ENCODE data around the gene GTF2H2C.
A peak's percentile ranks its signal among the peaks of the same experiment; 100 is the strongest.
"Not testable (repeated sequence)": the region's sequence is repeated elsewhere in the genome, so short reads cannot be mapped to it uniquely, and the experiment has no call there.

GTF2H2C gene

DNA sequence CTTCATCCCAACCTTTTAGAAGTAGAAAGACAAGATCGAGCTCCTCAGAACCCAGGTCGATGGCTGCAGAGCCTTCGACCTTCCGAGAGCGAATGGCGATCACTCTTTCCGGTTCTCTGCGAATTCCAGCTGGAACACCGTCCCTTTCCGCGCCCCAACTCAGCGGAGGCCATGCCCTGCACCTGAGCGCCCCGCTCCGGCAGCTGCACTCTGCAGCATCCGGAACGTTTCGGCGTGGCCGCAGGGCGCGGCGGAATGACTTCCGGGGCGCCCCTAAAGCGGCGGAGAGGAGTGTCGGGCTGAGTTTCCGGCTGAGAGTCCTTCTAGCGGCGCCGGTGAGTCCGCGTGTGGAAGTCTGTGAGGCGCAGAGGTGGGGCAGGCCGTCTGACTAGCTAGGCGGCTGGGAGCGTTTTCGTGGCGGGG is at the start of gene GTF2H2C:
Gene GTF2H2C (plus strand): TSS at position 284 of the 423 bp plus-strand sequence. CDS start 4,942 bp downstream, outside the sequence.
- H4K20me1 ChIP-seq (ENCODE audit: insufficient read depth); H3K79me2 ChIP-seq (ENCODE audit: insufficient read depth, low read depth); H3K4me1 ChIP-seq (ENCODE audit: low read depth, poor library complexity, severe bottlenecking); H3K4me3 ChIP-seq (IDR thresholded peaks at IDR 0.05; ENCODE audit: insufficient read depth, low read depth, low read length); H3K27ac ChIP-seq; H3K36me3 ChIP-seq (ENCODE audit: insufficient read depth); H3K27me3 ChIP-seq (ENCODE audit: insufficient read depth, low read depth): not testable (repeated sequence)
- Histone ChIP-seq H3K4me2 (peak within 1 kb of the TSS; percentile 66), H2AFZ (ENCODE audit: low read depth) (peak within 1 kb of the TSS; percentile 83), H3K9ac (peak within 1 kb of the TSS; percentile 43; the same call in 1 of the 2 replicates)

DNA sequence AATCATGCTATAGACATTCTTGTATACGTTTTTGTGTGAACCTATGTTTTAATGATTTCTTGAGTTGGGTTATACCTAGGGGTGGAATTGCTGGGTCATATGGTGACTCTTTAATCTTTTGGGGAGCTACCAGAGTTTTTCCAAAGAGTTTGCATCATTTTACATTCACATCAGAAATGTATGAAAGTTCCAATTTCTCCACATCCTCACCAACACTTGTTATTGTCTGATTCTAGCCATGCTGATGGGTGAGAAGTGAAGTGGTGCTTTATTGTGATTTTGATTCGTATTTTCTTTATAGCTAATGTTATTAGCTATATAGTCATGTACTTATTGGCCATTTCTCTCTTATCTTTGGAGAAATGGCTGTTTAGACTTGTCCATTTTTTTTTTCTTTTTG is 49.3 kb upstream of the GTF2H2C start:
- no peak overlapping the region for H3K9ac ChIP-seq
- H3K4me2 ChIP-seq = no peak overlapping the region
- H2AFZ ChIP-seq (ENCODE audit: low read depth) = no peak overlapping the region
- no peak overlapping the region for H3K4me3 ChIP-seq (IDR thresholded peaks at IDR 0.05; ENCODE audit: insufficient read depth, low read depth, low read length)
- H4K20me1 ChIP-seq (ENCODE audit: insufficient read depth) = no peaks in the 10 kb centered on the region
- H3K36me3 ChIP-seq (ENCODE audit: insufficient read depth) = no peaks in the 10 kb centered on the region
- H3K79me2 ChIP-seq (ENCODE audit: insufficient read depth, low read depth) = no peaks in the 10 kb centered on the region
- no peak overlapping the region for H3K27ac ChIP-seq
- no peaks in the 10 kb centered on the region for H3K4me1 ChIP-seq (ENCODE audit: low read depth, poor library complexity, severe bottlenecking)
- no peaks in the 10 kb centered on the region for H3K27me3 ChIP-seq (ENCODE audit: insufficient read depth, low read depth)
- TF ChIP-seq, protein P1, sequence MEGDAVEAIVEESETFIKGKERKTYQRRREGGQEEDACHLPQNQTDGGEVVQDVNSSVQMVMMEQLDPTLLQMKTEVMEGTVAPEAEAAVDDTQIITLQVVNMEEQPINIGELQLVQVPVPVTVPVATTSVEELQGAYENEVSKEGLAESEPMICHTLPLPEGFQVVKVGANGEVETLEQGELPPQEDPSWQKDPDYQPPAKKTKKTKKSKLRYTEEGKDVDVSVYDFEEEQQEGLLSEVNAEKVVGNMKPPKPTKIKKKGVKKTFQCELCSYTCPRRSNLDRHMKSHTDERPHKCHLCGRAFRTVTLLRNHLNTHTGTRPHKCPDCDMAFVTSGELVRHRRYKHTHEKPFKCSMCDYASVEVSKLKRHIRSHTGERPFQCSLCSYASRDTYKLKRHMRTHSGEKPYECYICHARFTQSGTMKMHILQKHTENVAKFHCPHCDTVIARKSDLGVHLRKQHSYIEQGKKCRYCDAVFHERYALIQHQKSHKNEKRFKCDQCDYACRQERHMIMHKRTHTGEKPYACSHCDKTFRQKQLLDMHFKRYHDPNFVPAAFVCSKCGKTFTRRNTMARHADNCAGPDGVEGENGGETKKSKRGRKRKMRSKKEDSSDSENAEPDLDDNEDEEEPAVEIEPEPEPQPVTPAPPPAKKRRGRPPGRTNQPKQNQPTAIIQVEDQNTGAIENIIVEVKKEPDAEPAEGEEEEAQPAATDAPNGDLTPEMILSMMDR (conservative IDR thresholded peaks at IDR 0.05; ENCODE audit: low read depth, low read length) = no peak

DNA sequence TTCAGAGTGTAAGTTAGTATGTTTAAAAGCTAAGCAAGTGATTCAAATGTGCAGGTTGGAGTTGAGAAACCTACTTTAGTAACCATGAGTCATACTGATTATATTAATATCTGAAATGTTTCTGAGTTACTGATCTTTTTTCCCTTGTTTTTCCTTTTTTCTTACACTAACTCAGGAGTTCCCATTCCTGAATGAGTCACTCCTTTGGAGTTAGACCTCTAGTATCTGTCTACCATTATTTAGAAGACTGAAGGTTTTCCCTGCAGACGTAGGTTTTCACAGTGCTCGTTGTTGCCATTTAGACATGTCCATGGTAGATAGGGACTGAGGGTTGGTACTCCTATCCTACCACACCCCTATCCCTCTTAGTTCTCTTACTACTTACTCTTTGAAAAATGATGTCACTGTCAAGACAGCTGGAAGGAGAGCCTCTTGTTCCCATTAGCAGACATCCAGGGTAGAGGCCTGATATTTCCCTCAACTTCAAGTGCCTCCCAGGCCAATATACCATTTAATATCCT is 47.2 kb upstream of the GTF2H2C start:
- H2AFZ ChIP-seq (ENCODE audit: low read depth) = no peak overlapping the region
- TF ChIP-seq, protein P1 (conservative IDR thresholded peaks at IDR 0.05; ENCODE audit: low read depth, low read length) = no peak
- H3K4me2 ChIP-seq = no peak overlapping the region
- no peaks in the 10 kb centered on the region for H3K79me2 ChIP-seq (ENCODE audit: insufficient read depth, low read depth)
- H3K9ac ChIP-seq = no peak overlapping the region
- no peaks in the 10 kb centered on the region for H4K20me1 ChIP-seq (ENCODE audit: insufficient read depth)
- H3K36me3 ChIP-seq (ENCODE audit: insufficient read depth) = no peaks in the 10 kb centered on the region
- H3K4me3 ChIP-seq (IDR thresholded peaks at IDR 0.05; ENCODE audit: insufficient read depth, low read depth, low read length) = no peak overlapping the region
- H3K27me3 ChIP-seq (ENCODE audit: insufficient read depth, low read depth) = no peaks in the 10 kb centered on the region
- H3K4me1 ChIP-seq (ENCODE audit: low read depth, poor library complexity, severe bottlenecking) = no peaks in the 10 kb centered on the region
- no peak overlapping the region for H3K27ac ChIP-seq

DNA sequence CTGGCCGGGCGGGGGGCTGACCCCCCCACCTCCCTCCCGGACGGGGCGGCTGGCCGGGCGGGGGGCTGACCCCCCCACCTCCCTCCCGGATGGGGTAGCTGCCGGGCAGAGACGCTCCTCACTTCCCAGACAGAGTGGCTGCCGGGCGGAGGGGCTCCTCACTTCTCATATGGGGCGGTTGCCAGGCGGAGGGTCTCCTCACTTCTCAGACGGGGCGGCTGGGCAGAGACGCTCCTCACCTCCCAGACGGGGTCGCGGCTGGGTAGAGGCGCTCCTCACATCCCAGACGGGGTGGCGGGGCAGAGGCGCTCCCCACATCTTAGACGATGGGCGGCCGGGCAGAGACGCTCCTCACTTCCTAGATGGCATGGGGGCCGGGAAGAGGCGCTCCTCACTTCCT is 44.4 kb upstream of the GTF2H2C start:
- H3K36me3 ChIP-seq (ENCODE audit: insufficient read depth); H3K4me2 ChIP-seq; H3K9ac ChIP-seq; H3K79me2 ChIP-seq (ENCODE audit: insufficient read depth, low read depth); H3K4me1 ChIP-seq (ENCODE audit: low read depth, poor library complexity, severe bottlenecking); H3K4me3 ChIP-seq (IDR thresholded peaks at IDR 0.05; ENCODE audit: insufficient read depth, low read depth, low read length); H3K27ac ChIP-seq; H2AFZ ChIP-seq (ENCODE audit: low read depth); H3K27me3 ChIP-seq (ENCODE audit: insufficient read depth, low read depth); H4K20me1 ChIP-seq (ENCODE audit: insufficient read depth): not testable (repeated sequence)

DNA sequence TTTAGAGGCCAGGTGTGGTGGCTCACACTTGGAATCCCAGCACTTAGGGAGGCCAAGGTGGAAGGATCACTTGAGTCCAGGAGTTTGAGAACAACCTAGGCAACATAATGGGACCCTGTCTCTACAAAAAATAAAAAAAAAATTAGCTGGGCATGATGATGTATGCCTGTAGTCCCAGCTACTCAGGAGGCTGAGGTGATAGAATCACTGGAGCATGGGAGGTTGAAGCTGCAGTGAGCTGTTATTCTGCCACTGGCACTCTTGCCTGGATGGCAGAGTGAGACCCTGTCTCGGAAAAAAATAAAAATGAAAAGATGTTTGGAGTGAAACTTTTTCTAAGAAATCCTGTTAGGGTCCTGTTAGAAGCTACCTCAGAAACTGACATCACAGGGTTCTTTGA is 43.2 kb upstream of the GTF2H2C start:
- H4K20me1 ChIP-seq (ENCODE audit: insufficient read depth) = no peaks in the 10 kb centered on the region
- H3K27me3 ChIP-seq (ENCODE audit: insufficient read depth, low read depth) = no peaks in the 10 kb centered on the region
- H3K4me3 ChIP-seq (IDR thresholded peaks at IDR 0.05; ENCODE audit: insufficient read depth, low read depth, low read length) = no peak overlapping the region
- no peaks in the 10 kb centered on the region for H3K4me1 ChIP-seq (ENCODE audit: low read depth, poor library complexity, severe bottlenecking)
- H3K27ac ChIP-seq = no peak overlapping the region
- H3K79me2 ChIP-seq (ENCODE audit: insufficient read depth, low read depth) = no peaks in the 10 kb centered on the region
- no peak overlapping the region for H3K9ac ChIP-seq
- no peaks in the 10 kb centered on the region for H3K36me3 ChIP-seq (ENCODE audit: insufficient read depth)
- TF ChIP-seq, protein P1 (conservative IDR thresholded peaks at IDR 0.05; ENCODE audit: low read depth, low read length) = no peak
- H3K4me2 ChIP-seq = no peak overlapping the region
- H2AFZ ChIP-seq (ENCODE audit: low read depth) = no peak overlapping the region

All from KMS-11 (cell line).